NCI-H510A (cell line): ENCODE measurements around the gene OGFR.

Experiments used
- DNase-seq: peaks from one replicate; lab custom pipeline; 2025; lab: John Stamatoyannopoulos, UW

Gene OGFR

DNA sequence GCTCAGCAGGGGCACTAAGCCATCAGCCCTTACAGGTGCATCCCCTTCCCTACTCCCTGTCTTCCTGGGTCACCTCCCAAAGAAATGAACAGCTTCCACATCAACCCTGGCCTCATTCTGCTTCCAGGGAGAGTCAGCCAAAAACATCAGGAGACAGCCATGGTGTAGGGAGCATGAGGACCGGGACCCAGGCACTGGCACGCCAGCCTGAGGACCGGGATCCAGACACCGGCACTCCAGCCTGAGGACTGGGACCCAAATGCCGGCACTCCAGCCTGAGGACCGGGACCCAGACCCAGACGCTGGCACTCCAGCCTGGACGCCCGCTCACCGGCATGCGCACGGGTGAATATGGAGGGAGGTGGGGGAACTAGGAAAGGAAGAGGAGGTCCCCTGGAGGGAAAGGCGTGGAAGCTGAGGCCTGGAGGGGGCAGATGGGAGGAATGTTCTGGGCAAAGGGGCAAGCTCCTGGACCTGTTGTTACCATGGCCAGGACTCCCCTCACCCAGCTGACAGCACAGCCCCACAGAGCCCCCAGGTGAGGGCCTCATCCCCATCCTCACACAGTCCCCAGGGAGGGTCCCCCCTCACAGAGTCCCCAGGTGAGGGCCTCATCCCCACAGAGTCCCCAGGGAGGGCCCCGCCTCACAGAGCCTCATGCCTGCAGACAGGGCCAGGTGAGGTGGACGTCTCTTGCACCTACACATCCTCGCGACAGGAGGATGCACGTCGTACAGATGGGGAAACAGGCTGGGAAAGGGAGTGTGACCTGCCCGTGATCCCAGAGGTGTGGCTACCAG, 34.3 kb upstream of the OGFR start:
- no peak for DNase-seq

GRCh38 chr20:62770916-62771315, 33.7 kb upstream of the OGFR start:
- DNase-seq = no peak

DNA sequence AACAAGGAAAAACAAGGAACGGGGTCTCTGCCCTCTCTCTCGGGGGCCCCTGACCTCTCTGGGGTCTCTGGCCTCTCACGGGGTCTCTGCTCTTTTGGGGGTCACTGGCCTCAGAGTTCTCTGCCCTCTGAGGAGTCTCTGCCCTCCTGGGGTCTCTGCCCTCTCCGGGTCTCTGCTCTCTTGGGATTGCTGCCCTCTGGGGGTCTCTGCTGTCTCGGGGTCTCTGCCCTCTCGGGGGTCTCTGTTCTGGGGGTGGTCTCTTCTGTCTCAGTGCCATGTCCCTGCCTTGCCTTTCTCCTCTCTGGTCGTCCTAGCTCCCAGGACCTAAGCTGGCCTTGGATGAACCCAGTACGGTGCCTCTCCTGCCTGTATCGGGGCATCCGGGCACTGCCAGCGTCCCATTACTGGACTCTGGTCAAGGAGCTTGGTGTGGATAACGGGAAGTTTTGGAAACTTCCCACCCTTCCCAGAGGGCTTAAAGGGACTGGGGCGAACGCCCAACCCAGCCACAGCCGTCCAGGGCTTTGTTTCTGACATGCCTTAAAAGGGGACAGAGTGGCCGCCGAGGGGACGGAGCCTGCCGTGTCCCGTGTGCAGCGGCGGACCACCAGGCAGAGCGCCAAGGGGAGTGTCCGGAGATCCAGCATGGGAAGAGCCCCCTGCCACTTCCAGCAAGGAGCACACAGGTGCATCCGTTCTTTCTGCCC, 33.1 kb upstream of the OGFR start:
- DNase-seq = no peak

DNA sequence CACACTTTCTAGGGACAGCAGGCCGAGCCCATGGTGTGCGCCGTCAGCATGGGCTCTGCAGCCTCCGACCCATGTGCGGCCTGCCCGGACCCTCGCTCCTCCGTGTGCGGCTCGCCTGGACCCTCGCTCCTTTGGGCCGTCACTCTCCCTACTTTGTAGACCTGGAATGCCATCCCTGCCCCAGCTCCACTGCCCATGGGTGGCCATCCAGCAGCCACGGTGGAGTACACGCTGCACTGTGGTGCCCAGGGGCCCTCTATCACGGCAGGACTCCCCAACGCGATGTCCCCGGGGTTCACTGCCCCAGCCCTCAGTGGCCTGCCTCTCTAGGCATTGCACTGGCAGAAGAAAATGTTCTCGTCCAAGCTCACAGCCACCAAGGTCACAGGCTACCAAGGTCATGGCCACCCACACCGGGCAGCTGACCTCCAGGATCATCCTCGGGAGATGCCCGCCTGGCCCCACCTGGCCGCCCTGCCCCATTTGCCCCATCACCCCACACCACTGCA, 32.5 kb upstream of the OGFR start:
- no peak for DNase-seq

DNA sequence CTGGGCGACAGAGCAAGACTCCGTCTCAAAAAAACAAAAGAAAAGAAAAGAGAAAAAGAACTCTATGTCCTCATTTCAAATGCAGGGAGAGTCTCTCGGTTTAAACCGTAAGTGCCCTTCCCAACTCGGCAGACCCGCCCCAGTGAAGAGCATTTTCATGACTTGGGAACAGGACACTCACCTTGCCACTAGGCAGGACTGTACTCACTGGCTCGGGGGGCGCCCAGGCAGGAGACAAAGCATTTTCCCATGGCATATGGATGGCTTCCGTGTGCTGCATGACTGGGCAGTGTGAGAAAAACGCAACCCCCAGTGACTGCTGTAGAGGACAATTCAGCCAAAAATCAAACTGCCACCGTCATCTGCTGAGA, 32.0 kb upstream of the OGFR start:
- DNase-seq = no peak

GRCh38 chr20:62772990-62773844, 31.4 kb upstream of the OGFR start:
- no peak for DNase-seq

GRCh38 chr20:62773845-62774714, 30.6 kb upstream of the OGFR start:
- no peak for DNase-seq

- no peak for DNase-seq
Measured at GRCh38 chr20:62774762-62775161, 29.9 kb upstream of the OGFR start.

DNA sequence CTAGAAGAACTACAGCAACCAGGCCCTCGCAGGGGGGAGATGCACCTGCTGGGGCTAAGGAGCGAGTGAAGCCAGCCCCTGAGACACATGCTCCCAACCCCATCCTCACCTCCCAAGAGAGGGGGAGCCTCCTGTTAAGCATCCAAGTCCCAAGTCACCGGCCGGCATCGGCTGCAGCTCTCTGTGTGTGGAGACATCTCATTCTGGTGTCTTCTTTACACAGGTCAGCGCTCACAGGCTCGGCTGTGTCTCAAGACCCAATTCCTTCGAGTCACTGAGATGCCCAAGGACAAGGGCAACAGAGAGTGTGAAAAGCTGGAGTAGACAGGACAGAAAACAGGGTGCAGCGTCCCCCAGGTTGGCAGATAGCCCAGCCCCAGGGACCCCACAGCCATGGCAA, 29.4 kb upstream of the OGFR start:
- no peak for DNase-seq

DNA sequence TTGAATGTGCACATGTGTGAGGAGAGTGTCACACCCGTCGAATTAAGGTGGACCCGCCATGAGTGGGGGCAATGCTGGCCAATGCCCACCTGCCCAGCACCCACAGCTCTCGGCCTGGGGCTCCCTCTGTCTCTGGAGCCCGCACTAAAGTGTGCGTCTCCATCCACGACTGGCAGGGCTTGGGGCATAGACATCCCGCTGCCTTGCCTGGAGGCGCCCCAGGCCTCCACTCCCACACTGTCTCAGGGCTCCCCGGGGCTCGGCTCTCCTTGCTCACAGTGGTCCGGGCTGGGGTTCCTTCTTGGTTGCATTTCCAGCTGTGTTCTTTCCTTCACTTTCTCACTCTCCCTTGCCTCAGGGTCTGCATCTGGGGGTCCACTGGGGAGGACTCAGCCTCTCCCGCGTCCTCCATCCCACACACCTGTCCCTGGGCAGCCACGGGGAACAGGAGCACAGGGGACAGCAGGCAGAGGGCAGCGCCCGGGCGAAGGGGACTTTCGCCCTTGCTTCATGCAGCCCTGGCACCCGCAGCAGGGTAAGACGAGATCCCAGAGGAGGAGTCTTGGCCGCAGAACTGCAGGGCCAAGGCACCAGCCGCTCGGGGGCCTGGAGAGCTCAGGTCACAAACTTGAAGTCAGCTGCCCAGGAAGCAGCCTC, 28.5 kb upstream of the OGFR start:
- no peak for DNase-seq

GRCh38 chr20:62776692-62777527, 27.7 kb upstream of the OGFR start:
- no peak for DNase-seq

DNA sequence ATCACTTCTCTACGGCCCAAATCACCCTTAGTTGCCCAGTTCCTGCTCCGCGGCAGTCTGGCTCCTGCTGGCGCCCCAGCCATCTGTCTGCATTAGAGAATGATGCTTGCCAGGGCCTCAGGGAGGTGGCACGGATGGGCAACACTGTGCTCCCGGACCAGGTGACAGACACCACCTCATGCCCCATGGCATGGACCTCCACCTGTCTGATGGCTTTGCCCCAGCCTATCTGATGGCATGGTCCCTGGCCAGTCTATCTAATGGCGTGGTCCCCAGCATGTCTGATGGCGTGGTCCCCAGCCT, 27.2 kb upstream of the OGFR start:
- DNase-seq = no peak

DNA sequence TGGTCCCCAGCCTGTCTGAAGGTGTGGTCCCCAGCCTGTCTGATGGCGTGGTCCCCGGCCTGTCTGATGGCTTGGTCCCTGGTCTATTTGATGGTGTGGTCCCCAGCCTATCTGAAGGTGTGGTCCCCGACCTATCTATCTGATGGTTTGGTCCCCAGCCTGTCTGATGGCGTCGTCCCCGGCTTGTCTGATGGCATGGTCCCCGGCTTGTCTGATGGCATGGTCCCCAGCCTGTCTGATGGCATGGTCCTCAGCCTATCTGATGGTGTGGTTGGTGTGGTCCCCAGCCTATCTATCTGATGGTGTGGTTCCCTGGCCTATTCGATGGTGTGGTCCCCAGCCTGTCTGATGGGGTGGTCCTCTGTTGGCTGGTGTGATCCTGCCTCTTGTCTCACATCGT, 26.6 kb upstream of the OGFR start:
- DNase-seq = no peak

DNA sequence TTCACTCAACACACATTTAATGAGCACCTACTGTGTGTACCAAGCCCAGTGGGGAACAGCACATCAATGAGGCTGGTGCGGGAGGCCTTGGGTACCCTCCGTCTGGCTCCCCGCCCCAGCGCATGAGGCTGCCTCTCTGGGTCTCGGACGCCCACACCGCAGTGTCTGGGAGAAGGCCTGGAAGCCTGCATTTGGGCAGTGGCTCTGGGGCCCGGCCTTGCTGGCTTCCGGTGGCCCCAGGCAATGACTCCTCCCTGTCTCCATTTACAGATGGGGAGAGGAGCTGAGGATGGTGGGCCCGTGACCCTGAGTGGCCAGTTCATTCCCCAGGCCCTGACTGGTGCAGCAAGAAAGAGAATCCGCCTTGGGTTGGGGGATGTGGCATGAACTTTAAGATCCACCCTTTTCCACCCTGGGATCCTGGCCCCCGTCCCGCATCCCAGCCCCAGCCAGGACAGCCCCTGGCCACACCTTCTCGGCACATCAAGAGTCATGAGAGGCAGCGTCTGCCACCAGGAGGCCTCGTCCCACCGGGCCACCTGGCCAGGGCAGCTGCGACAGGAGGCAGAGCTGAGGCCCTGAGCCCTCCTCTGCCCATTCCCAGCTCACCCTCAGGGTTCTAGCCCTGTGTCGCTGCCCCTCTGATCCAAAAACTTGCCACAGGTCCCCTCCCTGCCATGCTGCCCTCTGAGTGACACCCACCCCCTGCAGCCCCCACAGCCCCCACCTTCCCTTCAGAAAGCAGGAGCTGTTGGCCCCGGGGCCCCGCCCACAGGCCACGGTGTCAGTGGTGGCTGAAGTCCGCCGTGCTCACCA, 25.8 kb upstream of the OGFR start:
- no peak for DNase-seq

DNA sequence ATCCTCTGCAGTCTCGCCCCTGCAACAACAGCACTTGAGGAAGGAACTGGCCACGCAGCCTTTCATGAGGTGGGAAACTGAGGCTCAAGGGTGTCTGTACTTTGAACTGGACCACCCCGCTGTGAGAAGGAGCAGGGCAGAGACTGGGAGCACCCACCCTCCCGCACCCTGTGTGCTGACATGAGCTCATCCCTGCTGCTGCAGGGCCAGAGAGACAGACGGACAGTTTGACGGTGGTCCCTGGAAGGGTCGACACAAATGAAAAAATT, 25.3 kb upstream of the OGFR start:
- DNase-seq = no peak

DNA sequence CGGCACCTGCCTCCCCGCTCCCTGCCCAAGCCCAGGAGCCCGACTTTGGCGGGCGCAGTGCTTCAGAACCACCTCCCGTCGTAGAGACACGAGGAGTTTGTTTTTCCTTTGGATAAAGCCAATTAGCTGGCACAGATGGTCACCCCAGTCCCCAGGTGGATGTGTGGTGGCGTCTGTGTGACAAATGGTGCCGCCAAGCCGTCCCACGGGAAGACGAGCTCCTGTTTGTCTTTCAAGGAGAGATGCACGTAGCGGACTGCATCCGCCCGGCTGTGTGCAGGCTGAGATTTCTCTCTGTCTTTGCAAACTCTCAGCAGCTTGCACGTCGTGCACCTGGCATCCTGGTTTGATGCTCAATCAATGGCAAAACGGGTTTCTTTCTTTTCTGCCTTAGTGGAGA, 24.4 kb upstream of the OGFR start:
- no peak for DNase-seq

DNA sequence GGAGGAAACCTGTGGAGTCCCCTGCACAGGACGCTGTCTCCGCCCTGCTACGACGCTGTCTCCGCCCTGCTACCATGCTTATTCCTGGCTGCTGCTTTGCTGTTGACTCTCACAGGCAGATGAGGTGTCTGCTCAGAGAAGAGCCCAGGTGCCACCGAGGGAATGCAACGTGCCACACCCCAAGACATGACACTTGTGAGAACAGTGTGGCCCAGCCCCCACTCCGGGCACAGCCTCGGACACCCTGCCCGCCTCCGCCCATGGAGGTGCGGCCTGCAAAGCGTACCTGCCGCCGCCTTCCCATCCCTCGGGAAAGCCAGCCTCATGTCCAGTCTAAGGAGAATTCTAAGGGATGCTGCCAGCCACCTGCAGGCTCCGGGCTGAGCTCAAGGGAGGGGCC, 23.9 kb upstream of the OGFR start:
- DNase-seq = no peak

GRCh38 chr20:62782149-62782892, 22.3 kb upstream of the OGFR start:
- no peak for DNase-seq

- no peak for DNase-seq
Measured at GRCh38 chr20:62782893-62783278, 21.7 kb upstream of the OGFR start.
